Activated CD4-positive, alpha-beta T cell treated with anti-CD3 and anti-CD28 coated beads, Interleukin-2, amount 10 ng/mL, durations not matched to agents 7 days and 5 days (primary cell): ENCODE data around the gene SECTM1. TPM values are rescaled to one million over a fixed set of nuclear protein-coding genes. Genes with fewer than 3 reads are reported as not detected.
A peak's percentile ranks its signal among the peaks of the same experiment; 100 is the strongest.
"Not testable (repeated sequence)": the region's sequence is repeated elsewhere in the genome, so short reads cannot be mapped to it uniquely, and the experiment has no call there.

Experiments used
- CTCF ChIA-PET: fragments of 350-600 bp; sonication (Branson Sonifier 250); formaldehyde crosslinking; loops from one replicate; lab custom pipeline; 2021; ENCODE audit warnings: antibody characterized with exemption; lab: Charles Lee
- POLR2A ChIA-PET: fragments of 350-600 bp; sonication (Branson Sonifier 250); formaldehyde crosslinking; loops from one replicate; lab custom pipeline; 2021; ENCODE audit warnings: antibody characterized with exemption; lab: Charles Lee
- DNase-seq: peaks from one replicate; pipeline ENCODE4 v3.0.0-alpha.2; 2020
- H3K27ac Mint-ChIP-seq: one replicate; pipeline ENCODE4 v1.8.0; 2021; ENCODE audit warnings: mild to moderate bottlenecking, moderate library complexity, mixed read lengths
- H3K27me3 Mint-ChIP-seq: one replicate; pipeline ENCODE4 v1.8.0; 2021; ENCODE audit warnings: mixed read lengths
- H3K36me3 Mint-ChIP-seq: one replicate; pipeline ENCODE4 v1.8.0; 2021; ENCODE audit warnings: low read depth, mixed read lengths
- H3K4me1 Mint-ChIP-seq: one replicate; pipeline ENCODE4 v1.8.0; 2021; ENCODE audit warnings: mixed read lengths
- H3K4me3 Mint-ChIP-seq: one replicate; pipeline ENCODE4 v1.8.0; 2021; ENCODE audit warnings: mild to moderate bottlenecking, moderate library complexity, mixed read lengths
- H3K9me3 Mint-ChIP-seq: one replicate; pipeline ENCODE4 v1.8.0; 2021; ENCODE audit warnings: mixed read lengths
- total RNA-seq, 2 experiments: library from RNA; stranded (reverse); gene quantifications; one replicate each; pipeline ENCODE4 v1.2.3, GENCODE V29; 2021

The SECTM1 gene
- total RNA-seq, 2 experiments from 2014 or later: 16.4 TPM

GRCh38 chr17:82349287-82349701 is 15.7 kb upstream of the SECTM1 start:
- Mint-ChIP-seq H3K4me3 (no peak overlapping the region), H3K27ac (no peak overlapping the region), H3K36me3 (no peaks in the 10 kb centered on the region), H3K9me3 (no peaks in the 10 kb centered on the region), H3K27me3 (peaks cover 2% of the 10 kb centered on the region), H3K4me1 (peaks cover 7% of the 10 kb centered on the region)
- CTCF ChIA-PET: interaction anchor here (1.1 to 1.2 kb wide), 2 partner anchors 15 to 23 kb away, joined by 3 read pairs; partner anchors contain the start of gene UTS2R
- DNase-seq: no peak
- POLR2A ChIA-PET: interaction anchor here (0.6 kb wide), 1 partner anchor 68 kb away, joined by 3 read pairs; no protein-coding TSS in a partner anchor

DNA sequence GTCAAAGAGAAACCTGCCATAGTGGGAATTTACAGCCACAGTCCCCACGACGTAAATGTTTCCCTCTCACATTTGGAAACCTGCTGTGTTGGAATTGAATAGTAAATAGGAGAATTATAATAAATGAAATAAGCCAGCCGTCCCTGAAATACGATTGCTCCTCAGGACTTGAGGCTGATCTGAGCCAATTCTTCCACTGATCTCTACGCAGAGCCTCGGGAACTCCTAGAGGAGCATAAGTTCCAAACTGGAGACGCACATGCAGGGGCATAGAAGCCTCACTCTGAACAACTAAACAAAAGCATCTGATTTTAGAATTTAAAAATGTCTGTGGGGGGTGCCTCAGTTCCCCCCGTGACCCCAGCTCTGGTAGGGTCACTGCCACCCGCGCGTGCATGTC is 15.3 kb upstream of the SECTM1 start:
- Mint-ChIP-seq H3K36me3 (no peaks in the 10 kb centered on the region), H3K4me1 (peaks cover 7% of the 10 kb centered on the region), H3K27me3 (peaks cover 2% of the 10 kb centered on the region), H3K27ac (no peak overlapping the region), H3K9me3 (no peaks in the 10 kb centered on the region), H3K4me3 (no peak overlapping the region)
- ChIA-PET POLR2A (no interaction called here), CTCF (interaction anchor here (0.5 kb wide), 1 partner anchor 221 kb away, joined by 3 read pairs; no protein-coding TSS in a partner anchor)
- no peak for DNase-seq

- no peaks in the 10 kb centered on the region for H3K9me3 Mint-ChIP-seq
- CTCF ChIA-PET: interaction anchor here (0.5 kb wide), 1 partner anchor 222 kb away, joined by 3 read pairs; no protein-coding TSS in a partner anchor
- DNase-seq: no peak
- H3K4me3 Mint-ChIP-seq: no peak overlapping the region
- H3K27me3 Mint-ChIP-seq: peaks cover 2% of the 10 kb centered on the region
- POLR2A ChIA-PET: no interaction called here
- H3K4me1 Mint-ChIP-seq: peaks cover 7% of the 10 kb centered on the region
- H3K36me3 Mint-ChIP-seq: no peaks in the 10 kb centered on the region
- H3K27ac Mint-ChIP-seq: peak overlapping the region; percentile 9
Observed at GRCh38 chr17:82348434-82348833, 14.9 kb upstream of the SECTM1 start.

DNA sequence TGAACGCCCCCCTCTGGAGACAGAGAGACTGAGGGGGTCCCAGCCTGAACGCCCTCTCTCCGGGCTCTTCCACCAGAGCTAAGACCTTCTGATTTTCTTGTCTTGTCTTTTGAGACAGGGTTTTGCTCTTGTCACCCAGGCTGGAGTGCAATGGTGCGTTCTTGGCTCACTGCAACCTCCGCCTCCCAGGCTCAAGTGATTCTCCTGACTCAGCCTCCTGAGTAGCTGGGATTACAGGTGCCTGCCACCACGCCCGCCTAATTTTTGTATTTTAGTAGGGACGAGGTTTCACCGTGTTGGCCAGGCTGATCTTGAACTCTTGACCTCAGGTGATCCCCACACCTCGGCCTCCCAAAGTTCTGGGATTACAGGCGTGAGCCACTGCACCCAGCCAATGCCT is 14.4 kb upstream of the SECTM1 start:
- not testable (repeated sequence) for DNase-seq

DNA sequence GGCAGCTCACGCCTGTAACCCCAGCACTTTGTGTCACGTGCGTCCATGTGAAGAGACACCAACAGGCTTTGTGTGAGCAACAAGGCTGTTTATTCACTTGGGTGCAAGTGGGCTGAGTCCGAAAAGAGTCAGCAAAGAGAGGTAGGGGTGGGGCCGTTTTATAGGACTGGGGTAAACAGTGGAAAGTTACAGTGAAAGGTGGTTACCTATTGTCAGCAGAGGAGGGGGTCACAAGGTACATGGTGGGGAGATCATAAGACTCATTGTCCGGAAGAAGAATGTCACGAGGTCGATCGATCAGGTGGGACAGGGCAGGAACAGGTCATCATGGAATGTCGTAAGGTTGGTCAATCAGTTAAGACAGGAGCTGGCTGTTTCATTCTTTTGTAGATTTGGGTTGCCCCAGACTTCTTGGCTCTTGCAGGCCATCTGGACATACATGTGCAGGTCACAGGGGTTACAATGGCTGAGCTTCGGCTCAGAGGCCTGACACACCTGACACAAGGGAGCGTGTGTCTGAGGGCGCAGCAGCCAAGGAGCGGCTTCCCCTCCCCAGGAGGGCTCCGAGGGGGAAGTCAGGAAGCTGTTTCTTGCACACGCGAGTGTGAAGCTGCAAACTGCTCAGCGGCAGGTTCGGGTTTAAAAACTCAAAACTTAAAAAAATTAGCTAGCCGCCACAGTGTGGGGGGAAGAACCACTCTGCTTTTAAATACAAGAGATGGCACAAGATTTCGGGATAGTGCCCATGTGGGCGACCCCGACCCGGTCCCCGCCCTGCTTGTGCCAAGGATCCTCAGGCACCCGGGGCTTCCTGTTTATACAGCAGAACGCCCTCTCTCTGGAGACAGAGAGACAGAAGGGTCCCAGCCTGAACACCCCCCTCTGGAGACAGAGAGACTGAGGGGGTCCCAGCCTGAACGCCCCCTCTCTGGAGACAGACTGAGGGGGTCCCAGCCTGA is 13.1 kb upstream of the SECTM1 start:
- ChIA-PET CTCF (interaction anchor here (1.5 kb wide), 1 partner anchor 16 kb away, joined by 5 read pairs; no protein-coding TSS in a partner anchor), POLR2A (no interaction called here)
- Mint-ChIP-seq H3K27me3 (peaks cover 2% of the 10 kb centered on the region), H3K9me3 (no peaks in the 10 kb centered on the region), H3K36me3 (no peaks in the 10 kb centered on the region), H3K27ac (no peak overlapping the region), H3K4me3 (no peak overlapping the region), H3K4me1 (peaks cover 7% of the 10 kb centered on the region)
- DNase-seq: no peak

More for the DNA sequence above, 14.4 kb upstream of the SECTM1 start:
- POLR2A ChIA-PET, H3K36me3 Mint-ChIP-seq, H3K9me3 Mint-ChIP-seq, H3K4me1 Mint-ChIP-seq, H3K27ac Mint-ChIP-seq, CTCF ChIA-PET, H3K27me3 Mint-ChIP-seq, H3K4me3 Mint-ChIP-seq: not testable (repeated sequence)

- no peak overlapping the region for H3K27ac Mint-ChIP-seq
- CTCF ChIA-PET: interaction anchor here (1.0 to 1.5 kb wide), 5 partner anchors 12 to 65 kb away, joined by 3 to 6 read pairs (median 4); partner anchors contain the start of gene SECTM1
- no peaks in the 10 kb centered on the region for H3K36me3 Mint-ChIP-seq
- H3K9me3 Mint-ChIP-seq: peaks cover 4% of the 10 kb centered on the region
- POLR2A ChIA-PET: no interaction called here
- H3K27me3 Mint-ChIP-seq: peaks cover 2% of the 10 kb centered on the region
- H3K4me3 Mint-ChIP-seq: no peak overlapping the region
- no peak for DNase-seq
- H3K4me1 Mint-ChIP-seq: peaks cover 7% of the 10 kb centered on the region
Observed at GRCh38 chr17:82345151-82345976, 11.8 kb upstream of the SECTM1 start.

- no peak for DNase-seq
- Mint-ChIP-seq H3K4me1 (peaks cover 7% of the 10 kb centered on the region), H3K4me3 (no peak overlapping the region), H3K36me3 (no peaks in the 10 kb centered on the region), H3K27me3 (peaks cover under 1% of the 10 kb centered on the region), H3K27ac (no peak overlapping the region), H3K9me3 (peaks cover 4% of the 10 kb centered on the region)
- CTCF ChIA-PET: interaction anchor here (0.7 to 1.5 kb wide), 8 partner anchors 8 to 108 kb away, joined by 3 to 6 read pairs (median 4); partner anchors contain the start of gene SECTM1
- POLR2A ChIA-PET: no interaction called here
Observed at GRCh38 chr17:82344175-82344907, 10.8 kb upstream of the SECTM1 start.

DNA sequence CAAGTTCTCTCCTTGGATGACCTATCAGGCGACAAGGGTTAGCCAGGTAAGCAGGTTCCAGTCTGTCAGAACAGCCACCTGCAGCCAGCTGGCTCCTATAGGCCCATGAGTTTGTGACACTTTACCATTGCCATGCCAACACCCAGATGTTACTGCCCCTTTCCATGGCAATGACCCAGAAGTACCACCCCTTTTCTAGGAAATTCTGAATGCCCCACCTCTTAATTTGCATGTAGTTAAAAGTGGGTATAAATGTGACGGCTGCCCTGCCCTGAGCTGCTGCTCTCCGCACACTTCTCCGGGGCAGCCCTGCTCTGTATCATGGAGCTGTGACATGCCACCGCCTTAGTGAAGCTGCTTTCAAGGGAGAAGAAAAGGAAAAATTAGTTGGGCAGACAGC is 10.0 kb upstream of the SECTM1 start:
- ChIA-PET POLR2A (no interaction called here), CTCF (interaction anchor here (0.6 to 1.5 kb wide), 5 partner anchors 9 to 148 kb away, joined by 3 to 6 read pairs (median 4); partner anchors contain the start of gene SECTM1)
- peaks cover 14% of the 10 kb centered on the region for H3K4me1 Mint-ChIP-seq
- no peak for DNase-seq
- no peaks in the 10 kb centered on the region for H3K27me3 Mint-ChIP-seq
- peaks cover 4% of the 10 kb centered on the region for H3K9me3 Mint-ChIP-seq
- no peaks in the 10 kb centered on the region for H3K36me3 Mint-ChIP-seq
- H3K27ac Mint-ChIP-seq: no peak overlapping the region
- H3K4me3 Mint-ChIP-seq: no peak overlapping the region

GRCh38 chr17:82342361-82343079 is 9.0 kb upstream of the SECTM1 start:
- no peak overlapping the region for H3K27ac Mint-ChIP-seq
- peaks cover 4% of the 10 kb centered on the region for H3K9me3 Mint-ChIP-seq
- ChIA-PET CTCF (interaction anchor here (1.5 kb wide), 1 partner anchor 8 kb away, joined by 6 read pairs; the partner anchor contains the start of gene SECTM1), POLR2A (no interaction called here)
- H3K27me3 Mint-ChIP-seq: no peaks in the 10 kb centered on the region
- H3K4me1 Mint-ChIP-seq: peaks cover 16% of the 10 kb centered on the region
- H3K36me3 Mint-ChIP-seq: no peaks in the 10 kb centered on the region
- no peak overlapping the region for H3K4me3 Mint-ChIP-seq
- no peak for DNase-seq

DNA sequence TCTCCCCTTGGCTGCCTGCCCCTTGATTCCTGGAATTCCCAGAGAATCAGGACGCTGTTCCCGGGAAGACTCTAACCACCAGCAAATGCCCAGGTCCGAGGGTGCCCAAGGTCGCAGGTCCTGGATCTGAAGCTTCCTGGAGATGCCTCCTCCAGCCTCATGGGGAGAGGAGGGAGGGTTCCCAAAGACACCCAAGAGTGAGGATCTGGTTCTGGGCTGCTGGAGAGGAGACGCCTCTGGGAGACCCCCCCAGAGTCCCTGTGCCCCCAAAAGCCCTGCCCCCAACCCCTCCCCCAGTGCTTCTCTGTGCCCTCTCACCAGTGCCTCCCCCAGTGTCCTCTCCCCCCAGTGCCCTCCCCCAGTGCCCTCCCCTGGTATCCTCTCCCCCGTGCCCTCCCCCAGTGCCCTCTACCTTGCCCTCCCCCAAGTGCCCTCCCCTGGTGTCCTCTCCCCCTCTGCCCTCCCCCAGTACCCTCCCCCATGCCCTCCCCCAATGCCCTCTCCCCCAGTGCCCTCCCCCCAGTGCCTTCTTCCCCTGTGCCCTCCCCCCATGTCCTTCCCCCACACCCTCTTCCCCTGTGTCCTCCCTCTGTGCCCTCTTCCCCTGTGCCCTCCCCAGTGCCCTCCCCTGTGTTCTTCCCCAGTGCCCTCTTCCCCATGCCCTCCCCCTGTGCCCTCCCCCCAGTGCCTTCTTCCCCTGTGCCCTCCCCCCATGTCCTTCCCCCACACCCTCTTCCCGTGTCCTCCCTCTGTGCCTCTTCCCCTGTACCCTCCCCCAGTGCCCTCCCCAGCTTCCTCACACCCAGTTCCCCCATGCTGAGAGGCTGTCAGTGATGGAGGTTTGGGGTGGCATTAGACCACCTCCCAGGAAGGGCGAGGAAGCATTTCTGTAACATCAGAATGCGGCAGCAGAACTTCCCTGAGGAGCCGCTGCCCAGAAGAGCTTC is 6.3 kb upstream of the SECTM1 start:
- no peak for DNase-seq
- ChIA-PET POLR2A (no interaction called here), CTCF (interaction anchor here (1.3 kb wide), 1 partner anchor 11 kb away, joined by 3 read pairs; no protein-coding TSS in a partner anchor)
- H3K36me3 Mint-ChIP-seq: no peaks in the 10 kb centered on the region
- H3K9me3 Mint-ChIP-seq: peaks cover 4% of the 10 kb centered on the region
- H3K27me3 Mint-ChIP-seq: no peaks in the 10 kb centered on the region
- peaks cover 24% of the 10 kb centered on the region for H3K4me1 Mint-ChIP-seq
- H3K4me3 Mint-ChIP-seq: no peak overlapping the region
- no peak overlapping the region for H3K27ac Mint-ChIP-seq
